WTC11 (cell line): ENCODE data around the gene SWI5. TPM values are rescaled to one million over a fixed set of nuclear protein-coding genes. Genes with fewer than 3 reads are reported as not detected.

Experiments
- ATAC-seq: fragments of 200-7000 bp; cut with Tn5 transposase; 2 replicates; pipeline ENCODE4 v1.10.0; 2021; ENCODE audit warnings: mild to moderate bottlenecking, moderate library complexity
- Bru-seq: library from RNA; stranded (reverse); fragments of 400-500 nt; gene quantifications from one replicate; lab custom pipeline; 2021; lab: Mats Ljungman, UMichigan
- CTCF ChIA-PET: fragments of 300-600 bp; sonication (Branson Sonifier 250); formaldehyde crosslinking; loops from one replicate; lab custom pipeline; 2021; ENCODE audit warnings: antibody characterized with exemption; lab: Charles Lee
- POLR2A ChIA-PET: fragments of 350-600 bp; sonication (Branson Sonifier 250); formaldehyde crosslinking; loops from one replicate; lab custom pipeline; 2021; ENCODE audit warnings: antibody characterized with exemption; lab: Charles Lee
- DNase-seq: peaks from one replicate; pipeline ENCODE4 v3.0.0; 2021; ENCODE audit warnings: low spot score
- H3K27ac Mint-ChIP-seq: 2 replicates; pipeline ENCODE4 v1.8.0; 2021; ENCODE audit warnings: mixed read lengths
- H3K27me3 Mint-ChIP-seq: 2 replicates; pipeline ENCODE4 v1.8.0; 2021; ENCODE audit warnings: low read depth, mild to moderate bottlenecking, moderate library complexity, mixed read lengths
- H3K36me3 Mint-ChIP-seq: 2 replicates; pipeline ENCODE4 v1.8.0; 2021; ENCODE audit warnings: mixed read lengths
- H3K4me1 Mint-ChIP-seq: 2 replicates; pipeline ENCODE4 v1.8.0; 2022; ENCODE audit warnings: mixed read lengths
- H3K4me3 Mint-ChIP-seq: 2 replicates; pipeline ENCODE4 v1.8.0; 2021; ENCODE audit warnings: mild to moderate bottlenecking, moderate library complexity, mixed read lengths
- H3K9me3 Mint-ChIP-seq: 2 replicates; pipeline ENCODE4 v1.8.0; 2021; ENCODE audit warnings: mixed read lengths
- CREB1 ChIP-seq: sonication (generic); formaldehyde crosslinking; IDR thresholded peaks from 2 replicates; pipeline ENCODE4 v1.8.0; 2023; ENCODE audit warnings: mild to moderate bottlenecking, missing genetic modification reagents
- CREM ChIP-seq: sonication (generic); formaldehyde crosslinking; IDR thresholded peaks from 2 replicates; pipeline ENCODE4 v1.8.1; 2022; ENCODE audit warnings: mild to moderate bottlenecking, missing genetic modification reagents, moderate library complexity
- E2F4 ChIP-seq: sonication (generic); formaldehyde crosslinking; IDR thresholded peaks from 2 replicates; pipeline ENCODE4 v1.8.1; 2022; ENCODE audit warnings: low read depth, mild to moderate bottlenecking, moderate library complexity, missing genetic modification reagents, borderline replicate concordance
- ELF4 ChIP-seq: sonication (generic); formaldehyde crosslinking; IDR thresholded peaks from 2 replicates; pipeline ENCODE4 v1.8.1; 2022; ENCODE audit warnings: low read depth, mild to moderate bottlenecking, moderate library complexity, missing genetic modification reagents
- ETV6 ChIP-seq: sonication (generic); formaldehyde crosslinking; IDR thresholded peaks from 2 replicates; pipeline ENCODE4 v1.8.1; 2022; ENCODE audit warnings: mild to moderate bottlenecking, missing genetic modification reagents
- FOXK1 ChIP-seq: sonication (generic); formaldehyde crosslinking; IDR thresholded peaks from 2 replicates; pipeline ENCODE4 v1.8.0; 2022; ENCODE audit warnings: mild to moderate bottlenecking, moderate library complexity, missing genetic modification reagents
- FOXP4 ChIP-seq: sonication (generic); formaldehyde crosslinking; IDR thresholded peaks from 2 replicates; pipeline ENCODE4 v1.8.0; 2022; ENCODE audit warnings: mild to moderate bottlenecking, missing genetic modification reagents
- IRF1 ChIP-seq: sonication (generic); formaldehyde crosslinking; IDR thresholded peaks from 2 replicates; pipeline ENCODE4 v1.8.0; 2023; ENCODE audit warnings: missing genetic modification reagents
- MAX ChIP-seq: sonication (generic); formaldehyde crosslinking; IDR thresholded peaks from 2 replicates; pipeline ENCODE4 v1.8.0; 2022; ENCODE audit warnings: mild to moderate bottlenecking, missing genetic modification reagents
- PREB ChIP-seq: sonication (generic); formaldehyde crosslinking; IDR thresholded peaks from 2 replicates; pipeline ENCODE4 v1.8.1; 2022; ENCODE audit warnings: mild to moderate bottlenecking, missing genetic modification reagents, moderate library complexity, borderline replicate concordance
- SP1 ChIP-seq: sonication (generic); formaldehyde crosslinking; conservative IDR thresholded peaks from 2 replicates; pipeline ENCODE4 v1.8.1; 2022; ENCODE audit warnings: missing genetic modification reagents
- TEAD1 ChIP-seq: sonication (generic); formaldehyde crosslinking; IDR thresholded peaks from 2 replicates; pipeline ENCODE4 v1.8.0; 2022; ENCODE audit warnings: mild to moderate bottlenecking, missing genetic modification reagents
- USF1 ChIP-seq: sonication (generic); formaldehyde crosslinking; IDR thresholded peaks from 2 replicates; pipeline ENCODE4 v1.8.0; 2022; ENCODE audit warnings: mild to moderate bottlenecking, missing genetic modification reagents
- ZMAT4 ChIP-seq: fragments of 250-450 bp; sonication (Bioruptor Pico); IDR thresholded peaks from 2 replicates; pipeline ENCODE4 v1.9.0; 2021; ENCODE audit warnings: mild to moderate bottlenecking
- ZNF281 ChIP-seq: sonication (generic); formaldehyde crosslinking; IDR thresholded peaks from 2 replicates; pipeline ENCODE4 v1.8.0; 2023; ENCODE audit warnings: mild to moderate bottlenecking, missing genetic modification reagents
- long read RNA-seq, 3 experiments: library from RNA in 1 of 3; library from capped mRNA in 1 of 3; library from polyadenylated mRNA in 1 of 3; unstranded in 2 of 3; stranded (forward) in 1 of 3; transcript quantifications; one replicate each; pipeline ENCODE4 v2.0.0, GENCODE V29; 2021
- total RNA-seq: library from RNA; stranded (reverse); gene quantifications from 3 replicates; pipeline ENCODE4 v1.2.3, GENCODE V29; 2021

Gene SWI5
- total RNA-seq (26.2 to 32.0 TPM (median 31.7 TPM) in 3 replicates), Bru-seq, nascent RNA (percentile 58 among the genes with signal in this experiment)
- long read RNA-seq, experiment 1, transcript SWI5-201 (5 exons, 980 nt) = minor isoform, 5 of 16 reads
- long read RNA-seq, experiment 1, transcript SWI5-203 (5 exons, 763 nt) = major isoform, 7 of 16 reads
- long read RNA-seq, experiment 1, partial matches to known transcripts = 0 of 16 reads
- long read RNA-seq, experiment 1, other reads (novel, unspliced or antisense) = 4 of 16 reads
- long read RNA-seq, experiment 2, transcript SWI5-201 (5 exons, 980 nt) = minor isoform, 5 of 38 reads
- long read RNA-seq, experiment 2, transcript SWI5-203 (5 exons, 763 nt) = major isoform, 25 of 38 reads
- long read RNA-seq, experiment 2, partial matches to known transcripts = 4 of 38 reads
- long read RNA-seq, experiment 2, other reads (novel, unspliced or antisense) = 2 of 38 reads
- long read RNA-seq, experiment 3, partial matches to known transcripts = 2 of 12 reads
- long read RNA-seq, experiment 3, other reads (novel, unspliced or antisense) = 4 of 12 reads

GRCh38 chr9:128276008-128276573 is at the start of gene SWI5:
SWI5 (plus strand) TSS chr9:128276276.
- Mint-ChIP-seq H3K27ac (peak within 1 kb of the TSS; percentile 97), H3K9me3 (no peaks in the 10 kb centered on the region), H3K4me3 (peak within 1 kb of the TSS; percentile 92), H3K4me1 (peaks cover 14% of the 10 kb centered on the region), H3K36me3 (peaks cover 12% of the 10 kb centered on the region), H3K27me3 (no peaks in the 10 kb centered on the region; the same call in 1 of the 2 replicates)
- ChIA-PET CTCF (interaction anchor here (0.5 to 3.2 kb wide), 18 partner anchors 13 to 752 kb away, joined by 3 to 25 read pairs (median 6); partner anchors contain the start of genes CERCAM and SH3GLB2), POLR2A (interaction anchor here (0.6 to 1.0 kb wide), 12 partner anchors 19 to 180 kb away, joined by 3 to 10 read pairs (median 4); partner anchors contain the start of gene ODF2)
- ATAC-seq = peak; percentile 91
- peak; percentile 100 for DNase-seq
- peak; percentile 52; the same call in 1 of the 2 replicates for TF ChIP-seq USF1 (CRISPR knock-in tag)
- TF ChIP-seq ZNF281 (CRISPR knock-in tag) = no peak
- 0 out of 2 replicates have a peak, but pooled peaks have one; percentile 21 for TF ChIP-seq IRF1
- TF ChIP-seq FOXK1 = peak; percentile 65; the same call in 1 of the 2 replicates
- TF ChIP-seq E2F4 (CRISPR knock-in tag) = no peak
- TF ChIP-seq SP1 = peak; percentile 90
- TF ChIP-seq TEAD1 (CRISPR knock-in tag) = peak; percentile 50; the same call in 1 of the 2 replicates
- TF ChIP-seq FOXP4 = peak; percentile 37; the same call in 1 of the 2 replicates
- TF ChIP-seq PREB = no peak
- 0 out of 2 replicates have a peak, but pooled peaks have one; percentile 28 for TF ChIP-seq ZMAT4 (CRISPR knock-in tag)
- 0 out of 2 replicates have a peak, but pooled peaks have one; percentile 45 for TF ChIP-seq CREB1 (CRISPR knock-in tag)
- TF ChIP-seq MAX = peak; percentile 47; the same call in 1 of the 2 replicates
- 0 out of 2 replicates have a peak, but pooled peaks have one; percentile 57 for TF ChIP-seq ETV6
- peak; percentile 72 for TF ChIP-seq CREM (CRISPR knock-in tag)
- TF ChIP-seq ELF4 = no peak
